Left ventricle myocardium inferior (tissue), 1 donor: ENCODE measurements around the gene TGFBRAP1. TPM values are rescaled to one million over a fixed set of nuclear protein-coding genes. Genes with fewer than 3 reads are reported as not detected.

Experiments
- DNase-seq: peaks from one replicate; pipeline ENCODE4 v3.0.0-alpha.2; 2020
- H3K27ac ChIP-seq: fragments of 200-600 bp; replicated peaks from 2 replicates; pipeline ENCODE4 v1.8.0; 2021
- H3K27me3 ChIP-seq: fragments of 200-600 bp; 2 replicates; pipeline ENCODE4 v1.8.0; 2021; ENCODE audit warnings: low read depth
- H3K36me3 ChIP-seq: fragments of 200-600 bp; 2 replicates; pipeline ENCODE4 v1.8.0; 2021
- H3K4me1 ChIP-seq: fragments of 200-600 bp; 2 replicates; pipeline ENCODE4 v1.8.0; 2021
- H3K4me3 ChIP-seq: fragments of 200-600 bp; 2 replicates; pipeline ENCODE4 v1.8.0; 2021; ENCODE audit warnings: mild to moderate bottlenecking, moderate library complexity
- H3K9me3 ChIP-seq: fragments of 200-600 bp; replicated peaks from 2 replicates; pipeline ENCODE4 v1.8.0; 2021
- CTCF ChIP-seq: fragments of 200-600 bp; IDR thresholded peaks from 2 replicates; pipeline ENCODE4 v1.8.0; 2021; ENCODE audit warnings: antibody characterized with exemption, mild to moderate bottlenecking, borderline replicate concordance
- intact Hi-C: fragments of 100-400 bp; cut with micrococcal nuclease; formaldehyde crosslinking; loops from one replicate; pipeline ENCODE4 v1.11.0; 2022
- total RNA-seq: library from RNA; stranded (reverse); fragmentation: NEBNext Ultra II Directional; extraction: Animal tissue kit (Norgen Biotek cat#: 25700); gene quantifications from one replicate; pipeline ENCODE4 v1.2.1, GENCODE V29; 2021
- donor health status: DM: no; HTN: yes; CAD: no; lungs with severe emphysema.

Gene TGFBRAP1
- total RNA-seq, 1 donor from 2014 or later: 9.7 TPM

- H3K27me3 ChIP-seq: no peaks in the 10 kb centered on the region
- TF ChIP-seq CTCF: no peak
- no peaks in the 10 kb centered on the region for H3K9me3 ChIP-seq
- no peak for DNase-seq
- no peak overlapping the region for H3K27ac ChIP-seq
- no peaks in the 10 kb centered on the region for H3K36me3 ChIP-seq
- H3K4me1 ChIP-seq: no peaks in the 10 kb centered on the region
- H3K4me3 ChIP-seq: no peak overlapping the region
- intact Hi-C loops: no loop called here
These were observed 80.4 kb downstream of the TGFBRAP1 start for GRCh38 chr2:105249181-105249580.

DNA sequence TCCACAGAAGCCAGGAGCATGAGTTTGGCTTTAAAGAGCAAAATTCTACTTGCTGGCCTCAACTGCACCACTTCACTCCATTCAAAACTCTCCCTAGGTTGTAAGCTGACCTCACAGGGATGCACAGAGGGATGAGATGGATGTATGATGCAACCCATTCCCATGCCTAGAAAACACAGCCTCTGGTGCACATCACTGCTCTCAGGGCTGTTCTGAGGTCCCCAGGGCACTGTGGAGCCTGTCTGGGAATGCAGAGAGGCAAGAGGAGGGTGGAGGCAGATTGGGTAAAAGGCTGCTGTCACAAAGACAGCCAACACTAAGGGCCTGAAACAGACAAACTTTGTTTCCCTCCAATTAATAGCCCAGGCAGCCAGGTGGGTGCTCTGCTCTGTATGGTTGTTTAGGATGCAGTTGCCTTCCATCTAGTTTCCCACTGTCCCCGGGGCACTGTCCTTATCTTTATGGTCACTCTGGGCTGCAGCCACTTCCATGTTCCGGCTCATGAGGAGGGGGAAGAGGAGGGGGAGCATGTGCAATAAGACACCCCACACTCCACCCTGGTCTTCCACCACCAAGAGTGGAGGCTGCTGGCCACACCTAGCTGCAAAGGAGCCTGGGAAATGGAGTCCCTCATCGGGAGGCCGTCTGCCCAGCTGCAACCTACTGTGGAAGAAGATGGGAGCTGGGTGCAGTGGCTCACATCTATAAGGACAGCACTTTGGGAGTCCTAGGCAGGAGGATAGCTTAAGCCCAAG, 81.0 kb downstream of the TGFBRAP1 start:
- intact Hi-C loops: no loop called here
- no peak overlapping the region for H3K27ac ChIP-seq
- TF ChIP-seq CTCF: no peak
- H3K36me3 ChIP-seq: no peaks in the 10 kb centered on the region
- no peaks in the 10 kb centered on the region for H3K4me1 ChIP-seq
- no peaks in the 10 kb centered on the region for H3K9me3 ChIP-seq
- no peak for DNase-seq
- H3K4me3 ChIP-seq: no peak overlapping the region
- no peaks in the 10 kb centered on the region for H3K27me3 ChIP-seq

DNA sequence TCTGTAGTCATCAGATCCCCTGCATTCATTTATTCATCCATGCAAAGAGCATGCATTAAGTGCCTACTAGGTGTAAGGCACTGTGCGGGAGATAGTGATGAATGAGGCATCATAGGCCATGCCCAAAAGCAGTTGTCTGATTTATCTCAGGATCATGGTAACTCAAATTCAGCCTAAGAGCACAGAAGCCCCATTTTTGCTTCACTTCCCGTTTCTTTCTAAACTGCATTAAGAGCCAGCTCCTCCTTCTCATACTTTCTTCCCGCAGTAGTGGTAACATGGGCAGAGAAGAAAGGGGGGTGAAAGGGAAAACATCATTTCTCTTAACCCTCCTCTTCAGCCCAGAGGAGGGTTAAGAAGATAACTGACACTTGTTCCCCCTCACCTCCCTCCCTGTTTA, 85.1 kb downstream of the TGFBRAP1 start:
- TF ChIP-seq CTCF: no peak
- H3K9me3 ChIP-seq: no peaks in the 10 kb centered on the region
- H3K36me3 ChIP-seq: no peaks in the 10 kb centered on the region
- H3K4me1 ChIP-seq: no peaks in the 10 kb centered on the region
- no peak overlapping the region for H3K27ac ChIP-seq
- intact Hi-C loops: no loop called here
- no peak overlapping the region for H3K4me3 ChIP-seq
- no peaks in the 10 kb centered on the region for H3K27me3 ChIP-seq
- no peak for DNase-seq

DNA sequence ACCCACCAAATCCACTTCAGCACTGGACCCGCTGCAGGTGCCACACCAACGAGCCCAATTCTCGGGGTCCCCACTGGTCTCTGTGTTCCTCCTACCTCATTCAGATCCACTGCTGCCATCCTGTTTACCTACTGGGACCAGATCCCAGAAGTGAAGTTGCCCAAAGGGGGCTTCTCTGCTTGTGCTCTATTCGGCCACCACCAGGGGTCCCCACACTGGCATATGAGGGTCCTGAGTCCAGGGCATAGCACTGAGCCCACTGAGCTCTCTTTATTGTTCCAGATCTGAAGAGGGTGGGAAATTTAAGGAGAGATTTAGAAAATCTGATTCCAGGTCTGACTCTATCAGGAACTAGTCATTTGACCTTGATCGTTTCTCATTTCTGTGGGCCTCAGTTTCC, 85.6 kb downstream of the TGFBRAP1 start:
- DNase-seq: no peak
- Histone ChIP-seq H3K4me3 (no peak overlapping the region), H3K36me3 (no peaks in the 10 kb centered on the region), H3K27me3 (no peaks in the 10 kb centered on the region), H3K4me1 (no peaks in the 10 kb centered on the region), H3K9me3 (no peaks in the 10 kb centered on the region), H3K27ac (no peak overlapping the region)
- TF ChIP-seq CTCF: no peak
- intact Hi-C loops: no loop called here

- DNase-seq: no peak
- Histone ChIP-seq H3K27me3 (no peaks in the 10 kb centered on the region), H3K9me3 (no peaks in the 10 kb centered on the region), H3K4me1 (no peaks in the 10 kb centered on the region), H3K27ac (no peak overlapping the region), H3K4me3 (no peak overlapping the region), H3K36me3 (no peaks in the 10 kb centered on the region)
- no peak for TF ChIP-seq CTCF
- intact Hi-C loops: no loop called here
These were observed 87.1 kb downstream of the TGFBRAP1 start for GRCh38 chr2:105242286-105242993.
